ENCODE data around the gene TRAF4.
A peak's percentile ranks its signal among the peaks of the same experiment; 100 is the strongest.

TRAF4 gene

DNA sequence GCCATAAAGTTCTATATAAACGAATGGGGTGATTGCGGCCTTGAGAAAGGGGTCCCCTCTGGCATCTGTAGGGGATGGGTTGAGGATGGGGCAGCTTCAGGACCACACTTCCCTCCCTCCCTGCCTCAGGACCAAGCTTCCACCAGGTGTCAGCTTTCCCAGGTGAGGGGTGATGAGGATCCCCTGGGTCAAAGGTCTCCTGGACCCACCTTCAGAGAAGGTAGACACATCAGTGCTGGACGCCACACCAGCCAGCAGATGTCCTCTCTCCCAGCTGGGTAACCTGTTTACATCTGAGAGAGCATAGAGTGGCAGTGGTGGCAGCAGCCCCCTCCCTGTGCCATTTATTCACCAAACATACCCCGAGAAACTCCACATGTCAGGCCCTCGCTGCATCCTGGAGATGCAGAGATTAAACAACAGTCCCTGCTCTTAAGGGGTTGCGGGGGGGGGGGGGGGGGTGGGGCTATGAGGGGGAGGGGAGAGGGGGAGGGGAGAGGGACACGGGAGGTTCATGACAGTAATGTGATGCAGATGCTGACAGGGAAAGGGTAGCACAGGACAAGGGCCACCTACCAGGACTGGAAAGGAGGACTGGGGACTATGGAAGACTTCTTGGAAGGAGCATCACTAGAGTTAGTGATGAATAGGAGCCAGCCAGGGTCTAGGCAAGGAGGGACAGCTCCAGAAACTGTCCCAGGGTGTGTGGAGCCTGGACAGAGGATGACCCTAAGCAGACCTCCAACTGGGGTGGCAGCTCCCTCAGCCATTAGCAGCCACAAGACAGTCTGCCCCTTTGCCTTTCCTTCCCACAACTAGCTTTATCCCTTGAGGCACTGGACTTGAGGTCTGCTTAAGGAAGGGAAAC, 37.1 kb upstream of the TRAF4 start:
- Histone ChIP-seq H2BK5ac (ENCODE audit: low read length) (no peak overlapping the region), H3K18ac (ENCODE audit: low read length) (no peak overlapping the region)

DNA sequence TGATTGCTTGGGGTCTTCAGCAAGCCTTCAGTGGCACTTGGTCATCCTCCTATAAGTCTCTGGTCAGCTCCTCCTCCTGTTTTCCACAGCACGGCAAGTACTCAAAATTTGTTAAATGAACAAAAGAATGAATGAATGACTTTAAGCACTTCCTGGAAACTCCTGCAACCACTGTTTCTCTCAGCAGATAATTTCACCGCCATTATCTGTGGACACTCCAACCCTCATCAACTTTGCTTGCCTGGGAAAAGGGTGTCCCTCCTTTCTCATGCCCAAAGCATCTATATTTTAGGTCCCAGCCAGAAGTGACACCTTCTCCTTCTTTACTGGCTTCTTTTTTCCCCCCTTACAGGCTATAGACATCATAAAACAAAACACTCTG, 36.5 kb upstream of the TRAF4 start:
- Histone ChIP-seq H3K27ac (ENCODE audit: low read depth, low read length) (no peak overlapping the region), H4K8ac (ENCODE audit: low read depth, low read length) (no peak overlapping the region), H3K9ac (ENCODE audit: low read length) (no peak overlapping the region), H4K5ac (ENCODE audit: low read length) (no peak overlapping the region), H3K4me3 (ENCODE audit: low read length) (no peak overlapping the region), H3K23ac (ENCODE audit: low read length) (no peak overlapping the region), H3K4me2 (ENCODE audit: low read length) (no peak overlapping the region), H3K79me2 (ENCODE audit: control insufficient read depth, insufficient read depth, low read length) (peaks cover 2% of the 10 kb centered on the region), H3K27me3 (ENCODE audit: insufficient read depth, low read length, poor library complexity) (no peaks in the 10 kb centered on the region), H2AK5ac (ENCODE audit: low read length) (no peak overlapping the region), H3K4me1 (ENCODE audit: control insufficient read depth, low read depth, low read length) (peaks cover under 1% of the 10 kb centered on the region), H2BK5ac (ENCODE audit: low read length) (no peak overlapping the region), H3K18ac (ENCODE audit: low read length) (no peak overlapping the region), H2BK15ac (replicated peaks; ENCODE audit: low read depth) (no peak overlapping the region), H3K4ac (ENCODE audit: low read depth, low read length) (no peak overlapping the region), H3K79me1 (ENCODE audit: low read length) (peaks cover 4% of the 10 kb centered on the region), H3K56ac (ENCODE audit: low read length) (no peak overlapping the region), H2BK120ac (ENCODE audit: low read depth, low read length) (no peak overlapping the region), H3K36me3 (ENCODE audit: control insufficient read depth, insufficient read depth, low read length) (peaks cover 2% of the 10 kb centered on the region)
- no peak for DNase-seq
- no CpG with 5 or more reads among the region's 2 CpGs for WGBS (ENCODE audit: extremely low coverage, insufficient coverage, low lambda C conversion rate)

More for the DNA sequence above, 37.1 kb upstream of the TRAF4 start:
- Histone ChIP-seq H3K56ac (ENCODE audit: low read length) (no peak overlapping the region), H4K5ac (ENCODE audit: low read length) (no peak overlapping the region), H3K27me3 (ENCODE audit: insufficient read depth, low read length, poor library complexity) (no peaks in the 10 kb centered on the region), H3K79me1 (ENCODE audit: low read length) (peaks cover 4% of the 10 kb centered on the region), H3K9ac (ENCODE audit: low read length) (no peak overlapping the region), H3K27ac (ENCODE audit: low read depth, low read length) (no peak overlapping the region), H3K4ac (ENCODE audit: low read depth, low read length) (no peak overlapping the region), H3K4me2 (ENCODE audit: low read length) (no peak overlapping the region), H3K23ac (ENCODE audit: low read length) (no peak overlapping the region), H3K4me1 (ENCODE audit: control insufficient read depth, low read depth, low read length) (no peaks in the 10 kb centered on the region), H3K36me3 (ENCODE audit: control insufficient read depth, insufficient read depth, low read length) (peaks cover 5% of the 10 kb centered on the region), H3K4me3 (ENCODE audit: low read length) (no peak overlapping the region), H4K8ac (ENCODE audit: low read depth, low read length) (no peak overlapping the region), H2BK120ac (ENCODE audit: low read depth, low read length) (no peak overlapping the region), H2BK15ac (replicated peaks; ENCODE audit: low read depth) (no peak overlapping the region), H3K79me2 (ENCODE audit: control insufficient read depth, insufficient read depth, low read length) (peaks cover 2% of the 10 kb centered on the region), H2AK5ac (ENCODE audit: low read length) (no peak overlapping the region)
- peak; percentile 37 for DNase-seq
- no CpG with 5 or more reads among the region's 7 CpGs for WGBS (ENCODE audit: extremely low coverage, insufficient coverage, low lambda C conversion rate)

DNA sequence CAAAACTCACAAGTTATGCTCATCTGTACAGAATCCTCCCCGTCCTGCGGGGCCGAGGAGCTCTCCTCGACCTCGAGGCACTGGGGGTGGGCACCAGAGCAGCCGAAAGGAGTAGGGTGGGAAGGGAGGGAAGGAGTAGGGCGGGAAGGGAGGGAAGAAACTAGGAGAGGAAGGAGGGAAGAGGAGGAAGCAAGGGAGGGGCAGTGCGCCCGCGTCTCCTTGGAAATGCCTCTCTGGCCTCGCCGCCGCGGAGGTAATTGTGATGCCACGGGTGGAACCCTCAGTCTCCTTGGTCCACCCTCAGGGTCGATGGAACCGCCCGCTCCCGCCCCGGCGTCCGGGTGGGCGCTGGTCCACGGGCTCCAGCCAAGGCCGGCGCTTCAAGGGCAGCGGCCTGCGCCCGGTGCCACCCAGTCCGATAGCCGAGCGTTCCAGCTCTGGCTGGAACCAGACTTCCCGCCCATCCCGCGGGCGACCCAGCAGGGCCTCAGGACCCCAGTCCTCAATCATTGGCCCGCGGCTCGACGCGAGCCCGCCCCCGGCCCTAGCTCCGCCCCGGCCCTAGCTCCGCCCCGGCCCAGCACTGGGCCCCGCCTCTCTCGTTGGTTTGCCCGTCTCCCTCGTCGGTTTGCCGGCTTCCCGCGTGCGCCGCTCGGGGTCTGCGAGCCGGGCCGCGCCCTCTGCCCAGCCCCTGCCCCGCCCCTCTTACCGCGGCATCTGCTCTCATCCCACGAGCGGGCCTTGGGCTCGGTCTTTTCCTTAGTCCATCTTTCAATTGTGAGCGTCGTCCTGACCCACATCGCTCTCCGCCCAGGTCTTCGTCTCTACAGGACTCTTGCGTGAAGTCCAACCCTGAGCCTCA, 32.7 kb upstream of the TRAF4 start:
- peaks cover 11% of the 10 kb centered on the region for H3K36me3 ChIP-seq (ENCODE audit: control insufficient read depth, insufficient read depth, low read length)
- WGBS (ENCODE audit: extremely low coverage, insufficient coverage, low lambda C conversion rate), result no CpG with 5 or more reads among the region's 74 CpGs
- H3K79me1 ChIP-seq (ENCODE audit: low read length), result peaks cover 19% of the 10 kb centered on the region
- peak overlapping the region; percentile 97 for H2AK5ac ChIP-seq (ENCODE audit: low read length)
- H4K5ac ChIP-seq (ENCODE audit: low read length), result no peak overlapping the region
- no peak overlapping the region for H2BK15ac ChIP-seq (replicated peaks; ENCODE audit: low read depth)
- H3K27me3 ChIP-seq (ENCODE audit: insufficient read depth, low read length, poor library complexity), result no peaks in the 10 kb centered on the region
- H3K4ac ChIP-seq (ENCODE audit: low read depth, low read length), result peak overlapping the region; percentile 76
- H3K79me2 ChIP-seq (ENCODE audit: control insufficient read depth, insufficient read depth, low read length), result peaks cover 11% of the 10 kb centered on the region
- peak; percentile 97 for DNase-seq
- H3K9ac ChIP-seq (ENCODE audit: low read length), result peak overlapping the region; percentile 83
- no peak overlapping the region for H2BK120ac ChIP-seq (ENCODE audit: low read depth, low read length)
- H4K8ac ChIP-seq (ENCODE audit: low read depth, low read length), result no peak overlapping the region
- H3K23ac ChIP-seq (ENCODE audit: low read length), result no peak overlapping the region
- peaks cover 6% of the 10 kb centered on the region for H3K4me1 ChIP-seq (ENCODE audit: control insufficient read depth, low read depth, low read length)
- H3K27ac ChIP-seq (ENCODE audit: low read depth, low read length), result peak overlapping the region; percentile 97
- H3K18ac ChIP-seq (ENCODE audit: low read length), result peak overlapping the region; percentile 69
- H3K4me3 ChIP-seq (ENCODE audit: low read length), result peak overlapping the region; percentile 61
- H2BK5ac ChIP-seq (ENCODE audit: low read length), result peak overlapping the region; percentile 88
- peak overlapping the region; percentile 52 for H3K4me2 ChIP-seq (ENCODE audit: low read length)
- peak overlapping the region; percentile 96 for H3K56ac ChIP-seq (ENCODE audit: low read length)

GRCh38 chr17:28711723-28712031, 32.1 kb upstream of the TRAF4 start, which contains the start of gene PROCA1:
Gene PROCA1 (minus strand): TSS chr17:28711888. CDS start chr17:28711660, 228 bp downstream.
- peak; percentile 90 for DNase-seq
- H3K79me1 ChIP-seq (ENCODE audit: low read length), result peaks cover 23% of the 10 kb centered on the region
- H2BK15ac ChIP-seq (replicated peaks; ENCODE audit: low read depth), result no peak within 1 kb of the TSS
- no peak within 1 kb of the TSS for H2BK120ac ChIP-seq (ENCODE audit: low read depth, low read length)
- peaks cover 6% of the 10 kb centered on the region for H3K4me1 ChIP-seq (ENCODE audit: control insufficient read depth, low read depth, low read length)
- H3K23ac ChIP-seq (ENCODE audit: low read length), result no peak within 1 kb of the TSS
- H4K5ac ChIP-seq (ENCODE audit: low read length), result no peak within 1 kb of the TSS
- no peak within 1 kb of the TSS for H4K8ac ChIP-seq (ENCODE audit: low read depth, low read length)
- H3K9ac ChIP-seq (ENCODE audit: low read length), result peak within 1 kb of the TSS; percentile 83
- H2AK5ac ChIP-seq (ENCODE audit: low read length), result peak within 1 kb of the TSS; percentile 97
- peaks cover 16% of the 10 kb centered on the region for H3K79me2 ChIP-seq (ENCODE audit: control insufficient read depth, insufficient read depth, low read length)
- peak within 1 kb of the TSS; percentile 76 for H3K4ac ChIP-seq (ENCODE audit: low read depth, low read length)
- peak within 1 kb of the TSS; percentile 61 for H3K4me3 ChIP-seq (ENCODE audit: low read length)
- peak within 1 kb of the TSS; percentile 96 for H3K56ac ChIP-seq (ENCODE audit: low read length)
- no CpG with 5 or more reads among the region's 20 CpGs for WGBS (ENCODE audit: extremely low coverage, insufficient coverage, low lambda C conversion rate)
- peak within 1 kb of the TSS; percentile 52 for H3K4me2 ChIP-seq (ENCODE audit: low read length)
- H3K18ac ChIP-seq (ENCODE audit: low read length), result peak within 1 kb of the TSS; percentile 69
- peaks cover 11% of the 10 kb centered on the region for H3K36me3 ChIP-seq (ENCODE audit: control insufficient read depth, insufficient read depth, low read length)
- H3K27ac ChIP-seq (ENCODE audit: low read depth, low read length), result peak within 1 kb of the TSS; percentile 97
- no peaks in the 10 kb centered on the region for H3K27me3 ChIP-seq (ENCODE audit: insufficient read depth, low read length, poor library complexity)
- H2BK5ac ChIP-seq (ENCODE audit: low read length), result peak within 1 kb of the TSS; percentile 88

DNA sequence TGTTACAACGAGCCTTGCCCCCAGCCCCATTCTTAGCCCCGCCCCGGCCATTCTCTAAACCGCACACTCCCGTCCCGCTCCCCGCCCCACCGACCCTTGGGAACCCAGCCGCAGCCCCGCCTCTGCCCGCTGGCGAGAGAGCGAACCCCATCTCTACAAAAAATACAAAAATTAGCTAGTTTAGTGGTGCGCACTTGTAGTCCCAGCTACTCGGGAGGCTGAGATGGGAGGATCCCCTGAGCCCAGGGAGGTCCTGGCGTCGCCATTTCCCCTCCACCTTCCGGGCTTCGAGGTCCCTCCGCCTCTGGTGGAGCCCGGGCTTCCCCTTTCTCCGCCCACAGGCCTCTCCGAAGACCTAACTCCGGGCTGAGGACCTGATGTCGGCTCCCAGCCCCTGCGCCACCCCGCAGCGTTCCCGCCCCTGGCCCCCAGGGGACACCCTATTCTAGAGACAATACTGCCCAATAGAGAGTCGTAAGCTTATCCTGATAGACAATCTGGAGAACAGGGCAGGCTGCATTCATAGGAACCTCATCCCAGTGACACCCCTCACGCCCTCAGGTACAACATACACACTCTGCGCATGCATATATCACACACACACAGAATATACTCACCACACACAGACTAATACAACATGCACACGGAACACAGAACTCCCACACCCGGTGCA, 31.6 kb upstream of the TRAF4 start:
- H3K18ac ChIP-seq (ENCODE audit: low read length), result peak overlapping the region; percentile 34
- H2BK5ac ChIP-seq (ENCODE audit: low read length), result no peak overlapping the region
- peak overlapping the region; percentile 87 for H3K56ac ChIP-seq (ENCODE audit: low read length)
- peak overlapping the region; percentile 97 for H3K27ac ChIP-seq (ENCODE audit: low read depth, low read length)
- no peak overlapping the region for H2AK5ac ChIP-seq (ENCODE audit: low read length)
- H3K79me1 ChIP-seq (ENCODE audit: low read length), result peaks cover 23% of the 10 kb centered on the region
- no peak overlapping the region for H4K8ac ChIP-seq (ENCODE audit: low read depth, low read length)
- H3K9ac ChIP-seq (ENCODE audit: low read length), result peak overlapping the region; percentile 82
- WGBS (ENCODE audit: extremely low coverage, insufficient coverage, low lambda C conversion rate), result no CpG with 5 or more reads among the region's 34 CpGs
- H2BK120ac ChIP-seq (ENCODE audit: low read depth, low read length), result no peak overlapping the region
- H3K4me1 ChIP-seq (ENCODE audit: control insufficient read depth, low read depth, low read length), result peaks cover 6% of the 10 kb centered on the region
- peak overlapping the region; percentile 7 for H3K4me3 ChIP-seq (ENCODE audit: low read length)
- H3K27me3 ChIP-seq (ENCODE audit: insufficient read depth, low read length, poor library complexity), result no peaks in the 10 kb centered on the region
- peak overlapping the region; percentile 34 for H3K4me2 ChIP-seq (ENCODE audit: low read length)
- peak overlapping the region; percentile 41 for H3K4ac ChIP-seq (ENCODE audit: low read depth, low read length)
- H3K23ac ChIP-seq (ENCODE audit: low read length), result no peak overlapping the region
- no peak overlapping the region for H4K5ac ChIP-seq (ENCODE audit: low read length)
- H3K36me3 ChIP-seq (ENCODE audit: control insufficient read depth, insufficient read depth, low read length), result peaks cover 11% of the 10 kb centered on the region
- no peak overlapping the region for H2BK15ac ChIP-seq (replicated peaks; ENCODE audit: low read depth)
- peaks cover 21% of the 10 kb centered on the region for H3K79me2 ChIP-seq (ENCODE audit: control insufficient read depth, insufficient read depth, low read length)
- peak; percentile 81 for DNase-seq
